Left colon (tissue), 2 donors: ENCODE data around the gene EPAS1. TPM values are rescaled to one million over a fixed set of nuclear protein-coding genes. Genes with fewer than 3 reads are reported as not detected.
A peak's percentile ranks its signal among the peaks of the same experiment; 100 is the strongest.

ENCODE experiments used
- ATAC-seq: fragments of 200-7000 bp; cut with Tn5 transposase; one replicate; pipeline ENCODE4 v1.9.1; 2020; ENCODE audit warnings: mild to moderate bottlenecking, moderate library complexity
- DNase-seq, 2 donors: peaks; one replicate each; pipeline ENCODE4 v3.0.0-alpha.2; 2020
- intact Hi-C, 2 donors: fragments of 100-400 bp; cut with DNase I in 1 of 2; cut with micrococcal nuclease in 1 of 2; formaldehyde crosslinking; loops; one replicate each; pipeline versions ENCODE4 v1.11.2 to v1.14.0; 2022; cut with DNase I, micrococcal nuclease
- total RNA-seq, 2 donors: library from RNA; stranded (reverse); fragmentation: NEBNext Ultra II Directional; extraction: Animal tissue kit (Norgen Biotek cat#: 25700); gene quantifications; one replicate each; pipeline ENCODE4 v1.2.1, GENCODE V29; 2021
- donor health status: DM: no; HTN: no; CAD: no.
- donor health status: DM: yes; HTN: yes; CAD: no.

The EPAS1 gene
- total RNA-seq, 2 donors from 2014 or later = 155 to 226 TPM

DNA sequence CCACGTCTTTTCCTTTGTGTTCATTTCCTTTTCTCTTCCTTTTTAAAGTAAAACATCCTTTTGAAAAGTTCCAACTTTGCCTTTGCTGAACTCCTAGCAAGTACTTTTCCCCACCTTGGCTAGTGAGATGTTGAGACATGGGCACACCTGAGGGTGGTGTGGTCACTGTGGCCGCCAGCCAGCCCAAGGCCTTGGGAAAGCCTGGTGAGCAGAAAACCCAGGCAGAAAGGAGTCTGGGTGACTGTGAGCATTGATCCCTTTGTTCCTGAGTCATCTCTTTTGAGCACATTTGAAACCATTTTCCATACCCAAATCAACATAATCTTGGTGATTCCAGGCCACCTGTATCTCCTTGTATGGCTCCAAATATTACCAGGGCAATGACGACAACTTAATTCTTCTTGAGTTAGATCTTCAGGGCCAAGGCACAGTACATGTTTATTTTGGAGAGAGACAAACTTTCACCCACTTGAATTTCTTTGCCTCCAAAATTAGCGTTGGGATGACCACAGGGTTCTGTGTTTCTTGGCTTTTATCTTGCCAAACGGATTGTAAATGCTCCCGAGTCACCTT, 14.5 kb downstream of the EPAS1 start:
- intact Hi-C loops = no loop called here
- DNase-seq (no peak), ATAC-seq (no peak)

DNA sequence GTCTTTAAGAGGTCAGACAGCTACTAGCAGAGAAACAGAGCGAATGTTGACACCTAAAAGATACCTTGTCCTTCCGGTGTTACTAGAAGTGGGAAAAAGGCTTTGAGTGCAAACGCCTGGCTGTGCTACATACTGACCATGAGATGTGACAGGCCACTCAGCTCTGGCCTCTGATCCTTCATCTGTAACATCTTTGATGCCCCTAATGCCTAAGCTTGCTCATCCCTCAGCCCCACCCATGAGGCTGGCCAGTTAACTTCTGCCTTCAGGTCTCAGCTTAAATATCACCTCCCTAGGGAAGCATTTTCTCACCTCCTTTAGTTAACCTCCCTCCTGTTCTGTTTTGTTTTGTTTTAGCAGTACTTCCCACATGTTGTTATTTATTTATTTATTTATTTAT, 15.9 kb downstream of the EPAS1 start:
- ATAC-seq = no peak
- intact Hi-C loops = no loop called here
- no peak for DNase-seq

DNA sequence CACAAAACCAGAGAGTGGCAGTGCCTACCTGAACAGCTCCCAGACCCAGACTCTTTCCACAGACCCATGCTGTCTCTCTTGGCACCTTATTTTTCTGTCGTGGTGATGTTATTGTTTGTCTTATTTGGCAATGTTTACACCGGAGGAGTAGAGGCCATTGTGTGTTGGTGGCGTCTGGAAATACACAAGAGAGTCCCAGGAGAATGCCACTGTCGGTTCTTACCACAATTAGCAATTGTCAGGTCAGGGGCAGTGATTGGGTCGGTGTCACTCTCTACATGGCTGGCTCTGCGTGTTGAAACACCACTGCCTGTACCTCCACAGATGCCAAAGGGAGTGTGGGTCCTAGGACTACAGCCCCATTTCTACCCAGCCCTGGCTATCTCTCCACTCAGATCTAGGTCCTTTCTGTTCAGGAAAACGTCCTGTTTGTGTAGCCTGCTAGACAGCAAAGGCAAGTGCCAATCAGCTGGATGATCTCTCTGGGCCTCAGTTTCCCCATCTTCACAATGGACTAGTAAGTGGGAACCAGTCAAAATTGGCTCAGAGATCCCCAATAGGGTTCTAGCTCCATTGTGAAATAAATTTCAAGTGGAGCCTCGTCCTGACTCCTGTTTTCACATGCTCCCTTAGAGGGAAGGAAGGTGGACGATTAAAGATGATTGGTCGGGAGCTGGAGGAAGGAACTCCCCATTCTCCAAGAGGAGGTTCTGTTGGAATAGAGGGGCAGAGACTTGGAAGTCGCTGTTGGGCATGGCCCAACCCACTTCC, 17.0 kb downstream of the EPAS1 start:
- DNase-seq (no peak), ATAC-seq (no peak)
- intact Hi-C loops = no loop called here

DNA sequence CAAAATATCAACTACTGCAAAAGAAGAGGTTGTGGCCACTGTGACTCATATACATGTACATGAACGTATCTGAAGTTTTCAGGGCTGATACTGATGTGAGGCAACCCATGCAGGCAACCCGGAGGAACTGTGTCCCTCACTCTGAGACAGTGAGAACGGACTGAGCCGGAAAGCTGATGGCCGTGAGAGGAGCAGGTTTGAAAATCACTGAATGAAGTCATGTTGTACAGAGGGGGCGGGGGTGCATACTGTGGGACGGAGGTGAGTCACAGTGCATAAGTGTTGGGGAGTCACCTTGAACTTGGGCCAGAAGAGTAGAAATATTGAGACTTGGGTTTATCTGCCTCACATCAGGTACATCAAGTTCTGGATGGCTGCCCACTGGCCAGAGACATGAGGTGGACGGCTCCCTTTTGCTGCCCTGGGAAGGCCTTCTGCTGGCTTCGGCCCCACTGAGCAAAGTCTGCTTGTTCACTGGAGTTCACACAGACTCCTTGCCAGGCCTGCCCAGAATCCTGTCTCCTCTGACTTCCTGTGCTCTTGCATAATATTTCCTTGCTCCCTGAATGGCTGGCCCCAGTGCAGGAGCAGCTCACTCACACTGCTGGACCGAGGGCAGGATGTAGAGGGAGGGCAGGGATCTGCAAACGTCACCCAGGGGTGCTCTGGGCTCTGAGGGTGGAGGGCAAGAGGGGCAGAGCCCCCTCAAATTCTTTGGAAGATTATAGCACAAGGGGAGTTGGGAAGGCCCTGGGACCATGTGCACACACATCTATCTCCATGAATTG, 18.1 kb downstream of the EPAS1 start:
- DNase-seq (peak; percentile 76 to 90), ATAC-seq (peak; percentile 93)
- intact Hi-C loops = no loop called here

DNA sequence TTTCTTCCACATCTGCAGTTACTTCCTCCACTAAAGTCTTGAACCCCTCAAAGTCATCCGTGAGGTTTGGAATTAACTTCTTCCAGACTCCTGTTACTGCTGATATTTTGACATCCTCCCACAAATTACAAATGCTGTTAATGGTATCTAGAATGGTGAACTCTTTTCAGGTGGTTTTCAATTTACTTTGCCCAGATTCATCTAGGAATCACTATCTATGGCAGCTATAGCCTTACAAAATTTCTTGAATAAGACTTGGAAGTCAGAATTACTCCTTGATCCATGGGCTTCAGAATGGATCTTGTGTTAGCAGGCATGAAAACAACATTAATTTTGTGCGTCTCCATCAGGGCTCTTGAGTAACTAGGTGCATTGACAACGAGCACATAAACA, 19.9 kb downstream of the EPAS1 start:
- ATAC-seq (no peak), DNase-seq (no peak)
- intact Hi-C loops = no loop called here

DNA sequence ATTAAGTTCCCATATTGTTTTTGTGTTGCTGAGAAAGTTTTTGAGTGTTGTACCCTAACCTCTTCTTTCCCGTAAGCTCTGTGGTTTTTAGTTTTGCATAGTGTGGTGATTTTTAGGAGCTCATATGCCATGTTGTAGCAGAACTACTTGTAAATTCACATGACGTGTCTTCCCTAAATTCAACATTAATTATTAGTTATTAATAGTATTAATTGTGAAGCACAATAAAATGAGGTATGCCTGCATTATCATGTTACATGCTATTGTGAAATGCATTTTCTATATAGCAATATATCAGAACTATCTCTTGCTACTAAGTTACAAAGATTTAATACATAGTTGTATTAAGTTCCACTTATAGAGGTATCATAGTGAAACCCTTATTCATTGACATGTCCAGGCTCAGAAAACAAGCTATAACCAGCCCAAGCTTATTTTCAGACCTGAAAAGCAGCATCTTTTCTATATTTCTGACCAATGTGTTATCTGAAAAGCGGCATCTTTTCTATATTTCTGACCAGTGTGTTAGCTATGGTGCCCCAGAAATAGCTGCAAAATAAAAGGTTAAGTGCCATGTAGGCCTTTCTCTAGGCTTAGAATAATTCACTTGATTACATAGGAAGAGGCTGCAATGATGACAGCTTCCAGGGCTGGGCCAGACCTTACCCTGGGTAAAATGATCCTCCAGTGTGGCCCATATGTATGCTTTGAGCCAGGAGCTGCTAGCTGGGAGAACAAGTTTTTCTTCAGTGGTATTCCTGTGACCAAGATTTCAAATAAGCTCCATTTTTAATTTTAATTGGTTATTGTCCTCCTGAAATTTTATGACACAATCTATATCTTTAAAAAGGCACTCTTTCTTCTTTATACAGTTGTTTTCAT, 21.6 kb downstream of the EPAS1 start:
- ATAC-seq (no peak), DNase-seq (no peak)
- intact Hi-C loops = no loop called here

DNA sequence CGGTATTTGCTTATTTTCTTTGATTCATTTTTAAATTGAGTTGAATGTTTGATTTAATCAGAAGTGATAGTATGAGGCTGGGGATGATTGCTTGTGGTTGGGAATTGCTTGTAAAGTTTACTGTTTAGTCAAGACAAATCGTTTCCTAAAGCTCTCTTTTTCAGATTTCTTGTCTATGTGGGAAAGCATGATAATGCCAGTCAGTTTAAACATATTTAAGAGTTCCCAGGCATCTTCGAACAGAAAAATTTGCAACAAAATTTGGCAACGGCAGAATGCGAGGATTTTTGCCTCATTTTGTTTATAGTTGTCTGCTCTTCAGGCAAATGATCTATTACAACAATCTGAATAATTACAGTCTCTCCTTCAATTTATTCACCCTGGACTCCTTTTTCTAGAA, 22.5 kb downstream of the EPAS1 start:
- ATAC-seq (no peak), DNase-seq (no peak)
- intact Hi-C loops = no loop called here

DNA sequence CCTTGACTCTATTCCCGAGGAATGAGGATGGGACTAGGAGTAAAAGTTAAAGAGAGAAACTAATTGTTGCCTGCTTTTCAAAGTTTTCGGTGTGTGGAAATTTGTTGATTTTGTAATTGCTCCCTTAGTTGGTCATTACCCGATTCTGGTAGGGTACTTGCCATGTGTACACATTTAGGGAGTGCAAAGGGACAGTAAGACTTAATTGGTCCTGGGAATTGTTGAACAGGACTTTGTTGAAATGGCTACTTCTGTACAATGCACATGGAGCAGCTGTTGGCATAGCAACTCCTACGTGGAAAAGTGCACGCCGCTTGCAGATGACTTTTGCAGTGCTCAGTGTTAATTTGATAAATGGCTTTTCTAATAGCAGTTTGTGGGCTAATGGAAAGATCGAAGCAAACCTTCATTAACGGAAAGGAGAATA, 22.9 kb downstream of the EPAS1 start:
- ATAC-seq = no peak
- intact Hi-C loops = no loop called here
- no peak for DNase-seq

DNA sequence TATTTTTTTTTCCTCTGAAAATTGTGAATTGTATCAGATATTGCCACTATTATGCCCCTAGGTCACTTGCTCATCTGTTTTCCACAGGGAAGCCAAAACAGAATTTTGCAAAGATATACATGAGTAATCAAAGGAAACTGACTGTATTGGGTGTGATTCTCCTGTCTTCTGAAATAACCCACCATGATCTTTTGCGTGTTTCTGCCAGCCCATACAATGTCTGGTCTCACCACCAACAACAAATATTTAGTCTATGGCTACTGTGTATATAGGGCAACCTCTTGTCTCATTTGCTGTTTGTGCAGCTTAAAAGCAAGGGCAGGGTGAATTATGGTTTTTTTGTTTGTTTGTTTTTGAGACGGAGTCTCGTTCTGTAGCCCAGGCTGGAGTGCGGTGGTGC, 26.5 kb downstream of the EPAS1 start:
- intact Hi-C loops = no loop called here
- ATAC-seq (no peak), DNase-seq (no peak)

DNA sequence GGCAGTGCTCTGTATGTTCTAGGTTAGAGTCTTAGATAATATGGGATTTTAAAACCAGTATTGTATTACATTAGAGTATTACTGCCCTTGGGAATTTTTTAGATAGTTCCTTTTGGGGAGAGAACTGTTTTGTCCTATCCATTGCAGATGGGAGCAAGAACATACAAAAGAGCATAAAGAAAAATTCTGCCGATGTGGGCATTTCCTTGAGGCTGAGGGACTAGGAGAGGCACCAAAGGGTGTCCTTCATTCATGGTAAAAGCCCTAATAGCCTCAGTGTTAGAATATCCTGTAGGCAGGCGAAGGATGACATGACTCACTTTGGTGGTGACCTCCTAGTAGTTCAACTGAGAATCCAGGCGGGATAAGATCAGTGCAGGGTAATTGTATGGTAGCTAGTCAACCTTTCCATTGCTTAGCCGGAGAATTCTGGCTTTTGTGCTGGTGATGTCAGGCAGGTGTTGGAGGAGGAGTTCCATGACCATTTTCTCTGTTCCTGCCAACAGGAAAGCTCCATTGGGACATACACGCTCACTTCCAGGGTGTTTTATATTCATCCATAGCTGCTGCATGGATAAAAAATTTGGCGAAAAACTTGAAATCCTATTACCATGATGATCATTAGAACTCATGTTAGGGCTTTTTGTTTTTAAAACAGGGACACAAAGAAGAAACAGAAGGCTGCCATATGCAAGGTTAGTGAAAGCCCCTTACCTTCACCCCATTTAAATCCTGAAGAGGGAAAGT, 28.1 kb downstream of the EPAS1 start:
- intact Hi-C loops = no loop called here
- ATAC-seq (no peak), DNase-seq (no peak)

DNA sequence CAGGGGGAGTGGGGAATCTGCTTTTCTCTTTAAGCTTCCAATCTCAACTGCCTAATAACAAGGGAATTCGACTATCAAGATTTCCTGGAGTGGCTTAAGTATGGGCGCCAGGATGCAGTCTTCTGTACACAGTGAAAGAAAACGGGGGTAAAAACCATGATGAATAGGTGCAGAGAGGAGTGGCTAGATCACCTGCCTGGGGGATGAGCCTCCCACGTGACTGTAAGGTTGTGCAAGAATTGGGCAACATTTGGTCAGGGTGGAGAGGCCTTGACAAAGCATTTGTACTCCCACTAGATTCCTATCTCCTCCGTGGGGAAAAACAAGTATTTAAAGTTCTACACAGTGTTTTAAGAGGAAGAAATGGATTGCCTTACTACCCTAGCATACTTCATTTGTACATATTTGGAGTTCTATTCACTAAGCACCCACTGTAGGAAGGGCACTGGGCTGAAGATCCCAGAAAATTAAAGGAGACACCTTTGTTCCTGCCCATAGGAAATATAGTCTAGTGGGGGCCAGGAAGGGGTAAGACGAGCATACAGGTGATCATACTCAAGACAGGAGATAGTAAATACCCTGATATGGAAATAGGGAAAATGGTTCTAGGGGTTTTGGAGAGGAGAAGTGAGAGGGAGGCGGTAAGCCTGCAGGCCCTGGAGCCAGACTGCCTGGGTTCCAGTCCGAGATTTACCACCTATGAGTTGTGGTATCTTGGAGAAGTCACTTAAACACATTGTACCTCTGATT, 29.2 kb downstream of the EPAS1 start:
- ATAC-seq = no peak
- intact Hi-C loops = no loop called here
- no peak for DNase-seq

DNA sequence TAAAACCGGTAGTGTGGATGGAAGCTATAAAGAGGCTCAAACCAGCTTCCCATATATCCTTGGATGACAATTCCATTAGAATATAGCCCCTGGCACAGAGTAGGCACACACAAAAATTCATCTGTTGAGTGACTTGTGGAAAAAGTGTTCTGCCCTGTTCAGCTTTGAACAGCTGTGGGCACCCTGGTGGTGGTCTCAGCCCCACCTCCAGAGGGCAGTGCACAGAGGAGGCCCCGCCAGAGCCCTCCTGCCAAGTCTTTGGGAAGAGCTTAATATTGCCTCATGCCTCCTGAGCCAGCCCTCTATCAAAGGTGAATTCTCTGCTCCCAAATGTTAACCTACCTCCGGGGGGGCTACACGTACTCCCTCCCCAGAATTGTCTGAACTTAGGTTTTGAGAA, 30.4 kb downstream of the EPAS1 start:
- no peak for DNase-seq
- no peak for ATAC-seq
- intact Hi-C loops = no loop called here

DNA sequence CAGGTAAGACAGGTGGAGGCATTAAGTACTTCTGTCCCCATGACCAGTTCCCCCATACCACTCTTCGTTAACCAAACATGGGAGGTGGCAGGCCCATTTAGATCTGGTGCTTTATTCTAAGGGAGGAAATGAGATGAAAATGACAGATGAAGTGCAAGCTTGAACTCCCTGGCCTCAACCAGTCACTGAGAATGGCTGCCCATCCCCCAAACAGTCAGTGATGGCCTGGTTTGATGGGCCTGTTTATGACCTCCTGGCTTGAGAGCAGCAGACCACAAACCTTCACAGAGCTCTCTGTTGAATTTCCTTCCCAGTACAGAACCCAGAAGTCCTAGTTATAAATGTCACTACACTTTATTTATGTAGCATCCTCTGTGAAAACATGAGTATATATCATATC, 31.1 kb downstream of the EPAS1 start:
- DNase-seq = no peak
- intact Hi-C loops = no loop called here

DNA sequence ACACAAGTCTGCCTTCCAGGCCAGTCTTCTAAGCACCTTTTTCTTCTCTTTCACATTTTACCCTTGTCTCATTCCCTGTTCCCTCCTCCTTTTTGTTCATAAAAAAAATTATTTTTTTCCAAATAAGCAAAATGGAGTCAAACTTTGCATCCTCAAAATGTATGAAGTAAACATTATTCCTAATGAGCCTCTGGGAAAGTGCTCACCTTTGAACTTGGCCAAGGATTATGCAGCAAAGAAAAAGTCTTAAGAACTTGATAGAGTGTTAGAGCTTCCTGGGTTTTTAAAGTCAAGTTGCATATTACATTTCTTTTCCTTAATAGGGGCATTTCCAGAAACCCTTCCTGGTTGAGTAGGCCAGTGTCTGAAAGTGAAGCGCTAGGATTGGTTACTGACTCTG, 31.6 kb downstream of the EPAS1 start:
- no peak for DNase-seq
- intact Hi-C loops = no loop called here
- ATAC-seq = no peak

More for the DNA sequence above, 31.1 kb downstream of the EPAS1 start:
- no peak for ATAC-seq

DNA sequence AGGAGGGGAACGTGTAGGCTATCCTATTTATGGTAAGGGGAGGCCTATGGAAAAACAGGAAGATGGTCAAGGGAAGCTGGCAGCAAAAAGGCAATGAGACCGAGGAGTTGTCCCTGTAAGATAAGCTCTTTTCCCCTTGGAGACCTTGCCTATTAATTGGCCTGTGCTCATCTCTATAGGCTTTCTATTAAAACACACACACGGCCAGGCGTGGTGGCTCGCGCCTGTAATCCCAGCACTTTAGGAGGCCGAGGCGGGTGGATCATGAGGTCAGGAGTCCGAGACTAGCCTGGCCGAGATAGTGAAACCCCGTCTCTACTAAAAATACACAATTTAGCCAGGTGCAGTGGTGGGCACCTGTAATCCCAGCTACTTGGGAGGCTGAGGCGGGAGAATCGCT, 32.1 kb downstream of the EPAS1 start:
- DNase-seq = no peak
- intact Hi-C loops = no loop called here
- ATAC-seq = no peak

DNA sequence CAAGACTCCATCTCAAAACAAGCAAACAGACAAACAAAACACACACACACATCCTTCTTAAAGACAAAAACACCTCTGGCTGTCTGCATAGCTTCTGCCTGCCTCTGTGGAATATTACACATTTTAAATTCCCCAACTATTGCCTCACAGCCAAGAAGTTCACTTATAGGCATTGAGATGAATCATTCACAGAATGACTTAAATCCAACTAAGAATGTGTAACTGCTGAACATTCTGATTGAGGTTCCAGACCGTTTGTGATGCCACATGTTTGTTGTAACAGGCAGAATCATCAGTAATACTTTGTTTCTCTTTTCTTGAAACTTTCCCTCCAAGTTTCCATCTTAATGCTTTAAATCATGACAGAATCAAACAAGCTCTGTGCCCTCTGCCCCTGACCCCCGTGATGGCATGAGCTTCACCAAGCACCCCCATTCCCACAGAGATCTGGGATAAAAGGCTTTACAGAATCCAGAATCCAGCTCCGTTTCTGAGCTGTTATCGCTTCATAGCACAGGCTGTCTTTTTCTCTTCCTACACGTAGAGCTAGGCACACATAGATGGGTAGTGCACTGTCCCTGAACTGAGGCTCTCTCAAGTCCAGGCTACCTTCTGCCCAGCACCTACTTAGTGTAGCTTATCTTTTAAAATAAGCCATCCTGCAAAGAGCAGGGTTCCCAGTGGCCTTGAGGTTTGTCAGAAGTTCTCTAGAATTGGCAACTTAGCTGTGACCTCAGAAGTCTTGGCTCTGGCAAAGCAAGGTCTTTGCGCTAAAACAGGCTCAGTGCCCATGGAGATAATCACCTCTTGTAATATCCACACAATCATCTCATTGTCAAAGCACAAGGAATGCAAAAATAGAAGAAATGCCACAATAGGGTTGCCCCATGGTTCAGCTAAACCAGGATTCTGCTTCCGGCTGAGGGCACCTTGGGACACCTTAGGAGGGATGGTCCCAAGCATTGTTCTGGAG, 32.9 kb downstream of the EPAS1 start:
- DNase-seq (no peak), ATAC-seq (no peak)
- intact Hi-C loops = no loop called here
